Epithelial cell of proximal tubule (primary cell): ENCODE measurements around the gene SLC12A6. TPM values are rescaled to one million over a fixed set of nuclear protein-coding genes. Genes with fewer than 3 reads are reported as not detected.

Source experiments
- DNase-seq: peaks from one replicate; pipeline ENCODE4 v3.0.0-alpha.2; 2011; ENCODE audit warnings: low read depth
- H3K4me3 ChIP-seq: 2 replicates; pipeline ENCODE4 v1.5.1; 2011; ENCODE audit warnings: low read depth, mild to moderate bottlenecking, low read length
- total RNA-seq: library from RNA; depleted of rRNA; stranded (reverse); fragments of >200 nt; gene quantifications from 2 replicates; pipeline ENCODE4 v1.2.3, GENCODE V29; 2015
- TF ChIP-seq, protein P1 (sequence below): conservative IDR thresholded peaks from 2 replicates; pipeline ENCODE4 v1.5.1; 2012; ENCODE audit warnings: low read depth, mild to moderate bottlenecking, low read length

Gene SLC12A6
- total RNA-seq, 1 donor from 2014 or later, result 8.3 TPM

DNA sequence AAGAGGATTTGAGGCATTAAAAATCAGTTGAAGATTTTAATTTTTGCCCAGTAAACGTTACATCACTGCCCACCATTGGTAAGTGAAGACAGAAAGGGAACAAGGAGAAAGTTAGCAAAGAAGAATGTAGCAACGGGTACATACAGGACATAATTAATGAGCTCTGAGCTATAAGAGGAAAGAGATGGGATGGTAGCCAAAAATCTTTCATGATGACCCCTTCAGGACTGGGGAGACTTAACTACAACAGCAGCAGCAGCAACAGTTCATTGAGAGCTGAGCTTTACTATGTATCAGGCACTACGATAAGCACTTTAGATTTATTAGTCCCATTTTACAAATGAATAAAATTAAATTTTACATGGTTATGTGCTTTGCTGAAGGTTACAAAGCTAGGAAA lies 94.4 kb downstream of the SLC12A6 start:
- TF ChIP-seq, protein P1, sequence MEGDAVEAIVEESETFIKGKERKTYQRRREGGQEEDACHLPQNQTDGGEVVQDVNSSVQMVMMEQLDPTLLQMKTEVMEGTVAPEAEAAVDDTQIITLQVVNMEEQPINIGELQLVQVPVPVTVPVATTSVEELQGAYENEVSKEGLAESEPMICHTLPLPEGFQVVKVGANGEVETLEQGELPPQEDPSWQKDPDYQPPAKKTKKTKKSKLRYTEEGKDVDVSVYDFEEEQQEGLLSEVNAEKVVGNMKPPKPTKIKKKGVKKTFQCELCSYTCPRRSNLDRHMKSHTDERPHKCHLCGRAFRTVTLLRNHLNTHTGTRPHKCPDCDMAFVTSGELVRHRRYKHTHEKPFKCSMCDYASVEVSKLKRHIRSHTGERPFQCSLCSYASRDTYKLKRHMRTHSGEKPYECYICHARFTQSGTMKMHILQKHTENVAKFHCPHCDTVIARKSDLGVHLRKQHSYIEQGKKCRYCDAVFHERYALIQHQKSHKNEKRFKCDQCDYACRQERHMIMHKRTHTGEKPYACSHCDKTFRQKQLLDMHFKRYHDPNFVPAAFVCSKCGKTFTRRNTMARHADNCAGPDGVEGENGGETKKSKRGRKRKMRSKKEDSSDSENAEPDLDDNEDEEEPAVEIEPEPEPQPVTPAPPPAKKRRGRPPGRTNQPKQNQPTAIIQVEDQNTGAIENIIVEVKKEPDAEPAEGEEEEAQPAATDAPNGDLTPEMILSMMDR, result no peak
- DNase-seq, result no peak
- H3K4me3 ChIP-seq, result no peak overlapping the region

DNA sequence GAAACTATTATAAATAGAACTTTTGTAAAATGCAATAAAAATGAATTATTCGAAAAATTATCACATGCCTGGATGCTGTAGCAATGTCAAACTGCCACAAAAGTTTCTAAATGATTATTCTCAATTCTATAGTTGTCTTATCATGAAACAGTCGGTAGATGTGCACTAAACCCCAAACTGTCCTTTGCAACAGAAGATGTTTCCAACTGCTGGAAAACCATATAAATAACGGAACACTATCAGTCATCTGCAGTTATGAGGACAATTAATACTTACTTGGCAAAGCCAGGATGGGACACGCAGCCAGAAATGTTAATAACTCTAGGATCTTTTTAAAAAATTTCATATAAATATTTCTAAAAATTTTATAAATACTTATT lies 95.3 kb downstream of the SLC12A6 start:
- DNase-seq, result no peak
- H3K4me3 ChIP-seq, result no peak overlapping the region
- TF ChIP-seq, protein P1, result no peak

DNA sequence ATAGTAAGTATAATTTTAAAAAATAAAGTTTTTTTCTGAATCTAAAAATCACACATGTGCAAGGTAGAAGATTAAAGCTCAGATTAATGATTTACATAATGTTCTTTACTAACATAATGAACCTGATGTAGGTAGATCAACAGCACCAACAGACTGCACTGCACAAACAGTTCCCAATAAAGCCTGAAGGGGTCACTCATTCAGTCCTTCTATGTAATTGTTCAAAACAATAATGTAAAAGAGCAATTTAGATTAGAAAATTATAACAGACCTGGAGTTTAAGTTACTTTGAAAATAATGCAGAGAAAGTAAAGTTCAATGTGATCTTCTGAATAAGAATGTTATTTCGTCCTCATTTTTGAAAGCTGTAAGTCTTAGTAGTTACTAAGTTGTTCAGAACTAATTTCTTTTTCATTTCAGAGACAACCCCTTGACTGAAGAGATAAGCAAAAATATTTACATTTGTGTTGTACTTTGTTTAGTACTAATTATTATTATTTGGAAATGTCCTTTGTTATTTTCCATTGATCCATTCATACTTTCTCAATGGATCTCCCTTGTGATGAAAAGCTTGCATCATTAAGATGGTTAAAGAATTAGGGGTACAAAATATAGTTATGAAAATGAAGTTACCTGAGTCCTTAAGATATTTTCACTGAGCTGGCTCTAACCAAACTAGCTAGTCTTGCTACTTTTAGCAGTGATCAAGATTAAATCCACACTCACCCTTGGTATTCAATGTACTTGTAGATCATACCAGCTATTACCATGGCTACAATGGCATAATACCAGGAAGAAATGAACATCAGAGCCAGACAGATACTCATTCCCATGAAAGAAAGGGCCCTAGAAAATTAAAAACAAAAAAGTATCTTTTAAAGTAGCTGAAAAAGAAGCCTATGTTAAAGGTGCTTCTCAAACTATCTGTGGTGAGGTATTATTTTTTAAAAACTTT lies 95.9 kb downstream of the SLC12A6 start:
- TF ChIP-seq, protein P1, result peak; percentile 81
- DNase-seq, result no peak
- H3K4me3 ChIP-seq, result no peak overlapping the region

DNA sequence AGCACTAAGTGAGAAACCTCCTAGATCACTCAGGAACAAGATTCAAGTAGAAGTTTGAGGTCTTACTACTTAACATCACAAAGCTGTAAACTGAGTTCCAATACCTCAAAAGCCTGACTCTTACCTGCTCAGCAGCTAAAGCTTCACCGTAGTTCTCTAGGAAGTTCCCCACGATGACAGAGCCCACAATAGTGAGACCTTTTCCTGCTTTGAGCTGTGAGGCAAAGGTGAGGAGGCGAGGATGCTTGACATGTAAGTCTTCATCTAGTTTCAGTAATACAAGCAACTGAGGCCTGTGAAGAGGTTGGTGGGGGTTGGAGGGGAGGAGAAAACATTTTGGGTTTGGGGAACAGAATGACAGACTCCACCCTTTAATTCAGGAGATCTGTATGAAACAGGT lies 97.0 kb downstream of the SLC12A6 start:
- H3K4me3 ChIP-seq, result no peak overlapping the region
- TF ChIP-seq, protein P1, result no peak
- DNase-seq, result no peak

DNA sequence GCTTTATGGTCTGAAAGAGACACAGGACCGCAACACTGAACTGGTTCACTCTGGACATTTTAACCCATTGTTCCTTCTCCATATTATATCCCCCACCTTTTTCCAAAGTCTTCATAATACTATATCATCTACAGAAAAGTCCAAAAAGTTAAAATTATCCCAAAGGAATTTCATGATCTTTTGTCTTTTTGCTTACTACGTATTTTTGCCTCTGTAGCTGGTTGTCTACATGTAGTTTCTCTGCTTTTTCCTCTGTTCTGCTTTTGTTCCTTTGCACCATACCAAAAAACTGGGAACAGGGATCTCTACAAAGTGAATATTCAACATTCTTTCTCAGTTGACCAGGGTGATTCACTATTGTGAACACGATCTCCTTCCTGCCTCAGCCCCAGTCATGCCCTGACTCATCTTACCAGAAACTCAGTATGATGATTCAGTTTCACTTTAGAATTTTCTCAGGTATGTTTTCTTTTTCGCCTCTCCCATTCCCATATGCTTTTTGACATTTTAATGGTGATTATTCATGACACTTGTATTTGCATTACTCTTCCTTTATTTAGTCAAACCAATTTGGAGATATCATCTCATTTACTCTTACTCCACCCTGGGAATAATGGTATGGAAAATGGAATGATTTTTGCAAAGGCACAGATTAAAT lies 98.3 kb downstream of the SLC12A6 start:
- TF ChIP-seq, protein P1, result no peak
- peak; percentile 62 for DNase-seq
- peak overlapping the region; percentile 16 for H3K4me3 ChIP-seq

DNA sequence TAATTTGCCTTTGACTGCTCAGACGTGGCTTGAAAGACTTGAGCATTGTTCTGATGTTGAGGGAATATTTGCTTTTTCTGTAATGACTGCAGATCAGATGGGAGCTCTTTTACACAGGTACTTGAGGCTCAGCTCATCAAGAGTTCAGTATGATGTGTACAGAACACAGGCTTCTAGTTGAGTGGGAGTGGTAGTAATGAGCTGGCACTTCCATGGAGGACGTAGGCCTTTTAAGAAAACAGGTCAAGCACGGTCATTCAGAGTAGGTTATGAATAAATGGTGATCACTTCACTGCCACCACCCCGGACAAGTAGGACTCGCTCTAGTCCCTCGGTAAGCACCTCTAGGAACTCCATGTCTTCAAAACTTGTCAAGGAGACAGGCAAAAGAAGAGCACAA lies 104.0 kb downstream of the SLC12A6 start:
- H3K4me3 ChIP-seq, result no peak overlapping the region
- TF ChIP-seq, protein P1, result no peak
- DNase-seq, result no peak
